Measurements from ENCODE around the gene CHST11.

CHST11 gene

GRCh38 chr12:104477510-104478390, 21.0 kb downstream of the CHST11 start:
- peak overlapping the region; percentile 79 for H3K4me3 Mint-ChIP-seq
- H3K36me3 Mint-ChIP-seq (ENCODE audit: low read depth), result peaks cover 8% of the 10 kb centered on the region
- peaks cover 88% of the 10 kb centered on the region for H3K4me1 Mint-ChIP-seq (ENCODE audit: low read depth)
- no peaks in the 10 kb centered on the region for H3K27me3 Mint-ChIP-seq
- H3K9me3 Mint-ChIP-seq, result no peaks in the 10 kb centered on the region
- H3K27ac Mint-ChIP-seq, result peak overlapping the region; percentile 91

DNA sequence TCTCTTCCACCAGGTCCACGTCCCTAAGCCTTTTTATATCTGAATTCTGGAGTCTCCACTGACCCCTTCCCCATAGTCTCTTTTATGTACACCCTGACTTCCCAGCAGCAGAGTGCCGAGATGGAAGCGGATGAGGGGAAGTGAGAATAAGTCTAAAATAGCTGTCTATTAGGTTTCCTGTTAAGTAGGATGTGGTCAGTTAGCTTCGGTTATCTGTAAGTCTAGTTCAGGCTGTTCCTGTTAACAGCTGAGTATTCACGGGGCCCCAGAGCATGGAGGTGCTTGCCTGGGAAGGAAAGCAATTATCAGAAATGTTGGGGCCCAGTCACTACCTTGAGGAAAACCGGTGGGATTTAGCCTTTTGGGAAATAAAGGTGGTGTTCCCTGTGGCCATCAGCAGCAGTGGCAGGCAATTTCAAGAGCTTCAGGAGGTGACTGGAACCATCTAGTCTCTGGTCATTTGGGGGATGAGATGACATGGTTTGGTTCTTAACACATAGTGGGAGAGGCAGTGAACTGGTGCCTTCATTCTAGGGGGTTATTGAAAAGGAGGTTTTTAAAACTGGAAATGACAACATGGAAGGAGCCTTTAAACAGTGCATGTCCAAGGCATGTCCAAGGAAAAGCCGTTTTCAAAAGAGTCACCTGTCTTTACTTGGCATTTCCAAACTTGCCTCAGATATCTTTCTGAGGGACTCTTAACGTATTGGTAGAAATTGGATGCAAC, 21.8 kb downstream of the CHST11 start:
- Mint-ChIP-seq H3K4me3 (peak overlapping the region; percentile 79), H3K36me3 (ENCODE audit: low read depth) (peaks cover 15% of the 10 kb centered on the region), H3K27ac (peak overlapping the region; percentile 91), H3K4me1 (ENCODE audit: low read depth) (peaks cover 88% of the 10 kb centered on the region), H3K27me3 (no peaks in the 10 kb centered on the region), H3K9me3 (no peaks in the 10 kb centered on the region)

DNA sequence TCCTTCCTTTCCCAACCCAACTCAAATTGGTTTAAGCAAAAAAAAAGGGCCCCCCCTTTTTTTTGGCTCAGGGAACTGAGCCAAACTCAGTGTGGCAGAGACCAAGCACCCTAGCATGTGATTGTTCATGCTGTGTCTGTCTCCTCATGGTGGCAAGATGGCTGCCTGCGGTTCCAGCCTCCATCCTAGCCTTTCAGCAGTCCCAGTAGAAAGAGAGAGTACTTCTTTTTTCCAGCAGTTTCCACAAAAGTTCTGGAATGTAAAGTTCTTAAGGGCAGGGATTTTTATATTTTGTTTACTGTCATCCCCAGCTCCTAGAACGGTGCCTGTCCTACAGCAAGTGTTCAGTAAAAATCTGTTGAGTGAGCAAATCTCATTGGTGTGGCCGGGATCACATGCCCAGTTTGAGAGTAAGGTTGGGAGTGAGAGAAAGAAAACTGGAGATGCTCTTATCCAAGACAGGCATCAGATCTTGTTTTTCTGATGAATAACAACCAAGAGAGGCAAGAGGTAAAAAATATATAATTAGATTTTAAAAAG, 22.4 kb downstream of the CHST11 start:
- peaks cover 19% of the 10 kb centered on the region for H3K36me3 Mint-ChIP-seq (ENCODE audit: low read depth)
- H3K9me3 Mint-ChIP-seq, result no peaks in the 10 kb centered on the region
- H3K27me3 Mint-ChIP-seq, result no peaks in the 10 kb centered on the region
- H3K27ac Mint-ChIP-seq, result peak overlapping the region; percentile 91
- H3K4me1 Mint-ChIP-seq (ENCODE audit: low read depth), result peaks cover 88% of the 10 kb centered on the region
- H3K4me3 Mint-ChIP-seq, result peak overlapping the region; percentile 79

DNA sequence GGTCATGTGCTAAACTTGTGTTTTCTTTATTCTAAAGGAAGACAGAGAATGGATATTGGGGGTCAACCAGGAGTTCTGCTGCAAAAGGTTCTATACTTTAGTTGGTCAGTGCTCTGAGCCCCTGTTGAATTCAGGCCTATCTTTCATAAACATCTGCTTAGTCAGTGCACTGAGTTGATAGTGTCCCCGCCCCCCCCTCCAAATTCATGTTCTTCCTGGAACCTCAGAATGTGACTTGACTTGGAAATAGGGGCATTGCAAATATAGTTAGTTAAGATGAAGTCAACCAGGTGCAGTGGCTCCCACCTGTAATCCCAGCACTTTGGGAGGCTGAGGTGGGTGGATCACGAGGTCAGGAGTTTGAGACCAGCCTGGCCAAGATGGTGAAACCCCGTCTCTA, 23.3 kb downstream of the CHST11 start:
- Mint-ChIP-seq H3K4me1 (ENCODE audit: low read depth) (peaks cover 90% of the 10 kb centered on the region), H3K27me3 (no peaks in the 10 kb centered on the region), H3K4me3 (no peak overlapping the region), H3K36me3 (ENCODE audit: low read depth) (peaks cover 22% of the 10 kb centered on the region), H3K9me3 (no peaks in the 10 kb centered on the region), H3K27ac (peak overlapping the region; percentile 43)

GRCh38 chr12:104480826-104481440, 24.2 kb downstream of the CHST11 start:
- H3K36me3 Mint-ChIP-seq (ENCODE audit: low read depth), result peaks cover 22% of the 10 kb centered on the region

GRCh38 chr12:104482113-104482512, 25.4 kb downstream of the CHST11 start:
- Mint-ChIP-seq H3K27me3 (no peaks in the 10 kb centered on the region), H3K4me3 (no peak overlapping the region), H3K27ac (no peak overlapping the region), H3K9me3 (no peaks in the 10 kb centered on the region), H3K36me3 (ENCODE audit: low read depth) (peaks cover 22% of the 10 kb centered on the region), H3K4me1 (ENCODE audit: low read depth) (peaks cover 99% of the 10 kb centered on the region)

More at GRCh38 chr12:104480826-104481440, 24.2 kb downstream of the CHST11 start:
- Mint-ChIP-seq H3K27ac (no peak overlapping the region), H3K4me3 (no peak overlapping the region), H3K27me3 (no peaks in the 10 kb centered on the region), H3K4me1 (ENCODE audit: low read depth) (peaks cover 95% of the 10 kb centered on the region), H3K9me3 (no peaks in the 10 kb centered on the region)

GRCh38 chr12:104482748-104483147, 26.0 kb downstream of the CHST11 start:
- H3K4me3 Mint-ChIP-seq, result no peak overlapping the region
- peaks cover 99% of the 10 kb centered on the region for H3K4me1 Mint-ChIP-seq (ENCODE audit: low read depth)
- no peaks in the 10 kb centered on the region for H3K27me3 Mint-ChIP-seq
- no peak overlapping the region for H3K27ac Mint-ChIP-seq
- peaks cover 22% of the 10 kb centered on the region for H3K36me3 Mint-ChIP-seq (ENCODE audit: low read depth)
- H3K9me3 Mint-ChIP-seq, result no peaks in the 10 kb centered on the region

DNA sequence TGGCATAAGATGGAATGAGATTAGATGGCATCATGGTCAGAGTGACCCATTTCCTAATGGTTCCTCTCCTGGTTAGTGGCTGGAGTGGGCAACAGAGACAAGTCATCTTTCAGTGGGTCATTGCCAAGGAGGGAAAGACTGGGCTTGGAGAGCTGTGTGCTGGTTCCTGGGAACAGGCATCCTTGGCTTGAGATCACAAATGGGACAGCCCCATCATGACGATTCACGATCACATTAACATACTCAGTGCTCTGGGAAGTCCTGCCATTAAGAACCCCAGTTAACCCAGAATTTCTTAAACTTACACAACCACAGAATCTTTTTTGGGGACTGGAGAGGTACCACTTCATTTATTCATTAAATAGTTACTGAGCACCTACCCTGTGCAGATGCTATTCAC, 27.3 kb downstream of the CHST11 start:
- no peaks in the 10 kb centered on the region for H3K9me3 Mint-ChIP-seq
- H3K27ac Mint-ChIP-seq, result peak overlapping the region; percentile 83
- H3K36me3 Mint-ChIP-seq (ENCODE audit: low read depth), result peaks cover 22% of the 10 kb centered on the region
- H3K4me3 Mint-ChIP-seq, result no peak overlapping the region
- no peaks in the 10 kb centered on the region for H3K27me3 Mint-ChIP-seq
- peaks cover 95% of the 10 kb centered on the region for H3K4me1 Mint-ChIP-seq (ENCODE audit: low read depth)

DNA sequence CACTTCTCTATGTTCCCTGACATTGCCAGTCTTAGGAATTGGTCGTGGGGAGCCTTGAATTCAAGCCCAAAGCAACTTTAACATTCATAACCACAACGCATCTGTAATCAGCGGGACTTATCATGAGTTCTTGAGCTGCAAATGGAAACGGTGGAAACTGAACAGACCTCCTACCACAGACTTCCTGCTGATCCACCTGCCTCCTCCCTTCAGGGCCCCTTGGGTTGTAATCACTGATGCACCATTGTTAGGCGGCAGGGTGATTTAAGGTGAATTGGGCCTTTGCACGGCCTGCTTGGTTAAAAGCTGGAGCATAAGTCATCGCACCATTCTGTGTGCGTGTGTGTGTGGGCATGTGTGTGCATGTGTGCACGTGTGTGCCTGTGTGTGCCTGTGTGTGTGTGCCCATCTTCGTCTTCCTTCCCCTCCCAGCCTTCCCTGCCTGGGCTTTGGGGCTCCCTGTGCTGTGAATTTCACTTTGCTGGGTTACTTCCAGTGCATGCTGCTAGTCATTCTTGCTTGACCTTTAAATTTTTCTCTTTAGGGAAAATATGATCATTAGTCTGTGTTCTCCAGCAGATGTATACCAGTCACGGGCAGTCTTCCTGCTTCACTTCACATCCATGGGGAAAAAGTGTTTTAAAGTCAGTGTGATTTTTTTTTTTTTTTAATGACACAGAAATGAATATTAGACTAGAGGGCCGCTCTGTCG, 29.1 kb downstream of the CHST11 start:
- H3K27ac Mint-ChIP-seq, result peak overlapping the region; percentile 84
- no peaks in the 10 kb centered on the region for H3K9me3 Mint-ChIP-seq
- no peaks in the 10 kb centered on the region for H3K27me3 Mint-ChIP-seq
- peaks cover 22% of the 10 kb centered on the region for H3K36me3 Mint-ChIP-seq (ENCODE audit: low read depth)
- H3K4me3 Mint-ChIP-seq, result peak overlapping the region; percentile 65
- H3K4me1 Mint-ChIP-seq (ENCODE audit: low read depth), result peaks cover 92% of the 10 kb centered on the region

DNA sequence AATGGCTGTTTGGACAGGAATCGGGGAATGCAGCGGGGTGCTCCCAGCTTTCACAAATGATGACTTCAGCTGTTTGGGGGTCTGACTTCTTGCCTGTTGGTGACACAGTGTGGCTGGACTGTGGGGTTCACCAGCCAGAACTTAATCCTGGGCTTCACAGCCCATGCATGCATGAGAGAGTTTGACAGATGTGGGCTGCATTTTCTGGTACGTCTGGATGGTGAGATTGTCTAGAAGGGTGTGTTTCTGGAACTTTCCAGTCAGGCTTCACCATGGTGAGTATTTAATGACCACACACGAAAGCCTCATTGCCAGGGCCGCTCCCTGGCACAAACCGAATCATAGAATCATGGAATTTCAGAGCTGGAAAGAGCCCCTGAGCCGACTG, 29.6 kb downstream of the CHST11 start:
- Mint-ChIP-seq H3K27ac (peak overlapping the region; percentile 84), H3K4me3 (peak overlapping the region; percentile 65), H3K9me3 (no peaks in the 10 kb centered on the region), H3K27me3 (no peaks in the 10 kb centered on the region), H3K36me3 (ENCODE audit: low read depth) (peaks cover 22% of the 10 kb centered on the region), H3K4me1 (ENCODE audit: low read depth) (peaks cover 92% of the 10 kb centered on the region)

- Mint-ChIP-seq H3K36me3 (ENCODE audit: low read depth) (peaks cover 26% of the 10 kb centered on the region), H3K9me3 (no peaks in the 10 kb centered on the region), H3K27ac (peak overlapping the region; percentile 69), H3K27me3 (no peaks in the 10 kb centered on the region), H3K4me3 (no peak overlapping the region), H3K4me1 (ENCODE audit: low read depth) (peaks cover 92% of the 10 kb centered on the region)
Observed at GRCh38 chr12:104486943-104487819, 30.4 kb downstream of the CHST11 start.

DNA sequence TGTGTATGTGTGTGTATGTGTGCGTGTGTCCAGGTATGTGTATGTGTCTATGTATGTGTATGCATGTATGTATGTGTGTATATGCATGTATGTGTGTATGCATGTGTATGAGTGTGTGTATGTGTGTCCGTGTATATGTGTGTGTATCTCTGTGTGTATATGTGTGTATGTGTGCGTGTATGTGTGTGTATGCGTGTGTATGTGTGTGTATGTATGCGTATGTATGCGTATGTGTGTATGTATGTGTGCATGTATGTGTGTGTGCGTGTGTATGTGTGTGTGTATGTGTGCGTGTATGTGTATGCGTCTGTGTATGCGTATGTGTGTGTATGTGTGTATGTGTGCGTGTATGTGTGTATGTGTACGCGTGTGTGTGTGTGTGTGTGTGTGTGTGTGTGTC, 31.6 kb downstream of the CHST11 start:
- peak overlapping the region; percentile 22 for H3K27ac Mint-ChIP-seq
- no peaks in the 10 kb centered on the region for H3K27me3 Mint-ChIP-seq
- H3K4me3 Mint-ChIP-seq, result no peak overlapping the region
- H3K4me1 Mint-ChIP-seq (ENCODE audit: low read depth), result peaks cover 92% of the 10 kb centered on the region
- peaks cover 20% of the 10 kb centered on the region for H3K36me3 Mint-ChIP-seq (ENCODE audit: low read depth)
- no peaks in the 10 kb centered on the region for H3K9me3 Mint-ChIP-seq

GRCh38 chr12:104490186-104490585, 33.4 kb downstream of the CHST11 start:
- Mint-ChIP-seq H3K4me1 (ENCODE audit: low read depth) (peaks cover 92% of the 10 kb centered on the region), H3K4me3 (peak overlapping the region; percentile 24), H3K27ac (peak overlapping the region; percentile 57), H3K9me3 (no peaks in the 10 kb centered on the region), H3K36me3 (ENCODE audit: low read depth) (peaks cover 11% of the 10 kb centered on the region), H3K27me3 (no peaks in the 10 kb centered on the region)
